C4-2B (cell line): ENCODE measurements around the gene KCNH8.

ENCODE experiments used
- CTCF ChIP-seq: fragments of 450-650 bp; conservative IDR thresholded peaks from 2 replicates; pipeline ENCODE4 v1.5.1; 2017; ENCODE audit warnings: mild to moderate bottlenecking
- ZFX ChIP-seq: fragments of 450-650 bp; IDR thresholded peaks from 2 replicates; pipeline ENCODE4 v1.6.1; 2017

DNA sequence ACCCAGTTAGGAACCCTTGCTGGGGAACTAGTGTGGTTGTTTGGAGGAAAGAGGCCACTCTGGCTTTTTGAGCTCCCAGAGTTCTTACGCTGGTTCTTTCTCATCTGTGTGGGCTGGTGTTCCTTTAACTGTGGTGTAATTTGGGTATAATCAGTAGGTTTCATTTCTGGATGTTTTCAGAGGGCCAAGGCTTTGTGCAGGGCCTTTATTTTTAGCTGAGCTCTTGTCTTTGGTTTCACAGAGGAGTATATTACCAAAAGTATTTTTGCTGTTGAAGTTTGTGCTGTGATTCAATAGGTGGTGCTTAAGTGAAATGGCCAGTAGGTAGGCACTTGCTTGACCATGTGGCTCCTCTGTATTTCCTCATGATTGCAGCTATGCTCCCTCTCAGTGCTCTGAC is 357.9 kb downstream of the KCNH8 start:
- TF ChIP-seq CTCF (no peak), ZFX (no peak)
